Trophoblast cell (in vitro differentiated cells and primary cell): Measurements from ENCODE around the gene WDR31.

ENCODE experiments used
- DNase-seq, 2 donors: peaks; one replicate each; pipeline ENCODE4 v3.0.0-alpha.2; 2016
- H2AFZ ChIP-seq: 2 replicates; pipeline ENCODE4 v1.6.1; 2013; ENCODE audit warnings: low read length, moderate library complexity, mild to moderate bottlenecking; ENCODE audit not compliant: insufficient read depth, poor library complexity
- H2AK5ac ChIP-seq: 2 replicates; pipeline ENCODE4 v1.6.1; 2013; ENCODE audit warnings: mild to moderate bottlenecking, low read length
- H2BK120ac ChIP-seq: 2 replicates; pipeline ENCODE4 v1.6.1; 2013; ENCODE audit warnings: low read length, mild to moderate bottlenecking, moderate library complexity; ENCODE audit not compliant: insufficient read depth, poor library complexity
- H2BK12ac ChIP-seq: 2 replicates; pipeline ENCODE4 v1.6.1; 2013; ENCODE audit warnings: mild to moderate bottlenecking, low read length, moderate library complexity
- H2BK5ac ChIP-seq: 2 replicates; pipeline ENCODE4 v1.6.1; 2013; ENCODE audit warnings: low read length, low read depth, moderate library complexity, mild to moderate bottlenecking; ENCODE audit not compliant: poor library complexity
- H3K14ac ChIP-seq: 2 replicates; pipeline ENCODE4 v1.6.1; 2013; ENCODE audit warnings: mild to moderate bottlenecking, low read length
- H3K18ac ChIP-seq: 2 replicates; pipeline ENCODE4 v1.6.1; 2013; ENCODE audit warnings: mild to moderate bottlenecking, low read length
- H3K23ac ChIP-seq: 2 replicates; pipeline ENCODE4 v1.6.1; 2013; ENCODE audit warnings: low read length
- H3K27ac ChIP-seq: 2 replicates; pipeline ENCODE4 v1.5.1; 2013; ENCODE audit warnings: low read depth, mild to moderate bottlenecking, inconsistent platforms, low read length, moderate library complexity
- H3K27me3 ChIP-seq: 2 replicates; pipeline ENCODE4 v1.6.1; 2013; ENCODE audit warnings: inconsistent platforms, mild to moderate bottlenecking, low read length, moderate library complexity; ENCODE audit not compliant: insufficient read depth
- H3K36me3 ChIP-seq, 2 experiments: 1 replicate in 1 of 2; 2 replicates in 1 of 2; pipeline ENCODE4 v1.6.1; 2013; ENCODE audit warnings: low read length in 2 of 2, mild to moderate bottlenecking in 2 of 2, moderate library complexity in 1 of 2; ENCODE audit not compliant: insufficient read depth in 2 of 2, control insufficient read depth in 1 of 2
- H3K4ac ChIP-seq: 2 replicates; pipeline ENCODE4 v1.6.1; 2013; ENCODE audit warnings: low read depth, mild to moderate bottlenecking, low read length, moderate library complexity
- H3K4me1 ChIP-seq, 2 experiments: 1 replicate in 1 of 2; 2 replicates in 1 of 2; pipeline ENCODE4 v1.6.1; 2013; ENCODE audit warnings: low read length in 2 of 2, mild to moderate bottlenecking in 2 of 2, moderate library complexity in 1 of 2; ENCODE audit not compliant: insufficient read depth in 2 of 2, control insufficient read depth in 1 of 2
- H3K4me2 ChIP-seq: 2 replicates; pipeline ENCODE4 v1.6.1; 2013; ENCODE audit warnings: inconsistent platforms, mild to moderate bottlenecking, low read length, moderate library complexity
- H3K4me3 ChIP-seq: 2 replicates; pipeline ENCODE4 v1.5.1; 2013; ENCODE audit warnings: mild to moderate bottlenecking, low read depth, low read length, inconsistent platforms
- H3K79me1 ChIP-seq: one replicate; pipeline ENCODE4 v1.6.1; 2013; ENCODE audit warnings: low read length
- H3K79me2 ChIP-seq: 2 replicates; pipeline ENCODE4 v1.6.1; 2013; ENCODE audit warnings: low read length, mild to moderate bottlenecking; ENCODE audit not compliant: control insufficient read depth, insufficient read depth, poor library complexity
- H3K9ac ChIP-seq: 2 replicates; pipeline ENCODE4 v1.6.1; 2013; ENCODE audit warnings: mild to moderate bottlenecking, low read length
- H3K9me3 ChIP-seq: 2 replicates; pipeline ENCODE4 v1.6.1; 2013; ENCODE audit warnings: low read depth, mild to moderate bottlenecking, control low read depth, inconsistent platforms, low read length; ENCODE audit not compliant: insufficient read depth
- H4K12ac ChIP-seq: 2 replicates; pipeline ENCODE4 v1.6.1; 2013; ENCODE audit warnings: low read depth, mild to moderate bottlenecking, low read length, moderate library complexity
- H4K8ac ChIP-seq: 2 replicates; pipeline ENCODE4 v1.6.1; 2013; ENCODE audit warnings: low read depth, mild to moderate bottlenecking, low read length, moderate library complexity
- H4K91ac ChIP-seq: one replicate; pipeline ENCODE4 v1.6.1; 2013; ENCODE audit warnings: low read depth, mild to moderate bottlenecking, low read length, moderate library complexity
- WGBS: extraction: QIAGEN DNeasy Blood & Tissue Kit; methylation state at CpG from one replicate; pipeline ENCODE4 v1.1.7; 2013; ENCODE audit warnings: missing lambda C conversion rate; ENCODE audit not compliant: insufficient read length, insufficient coverage; ENCODE audit errors: extremely low coverage; 5-methylcytosine and 5-hydroxymethylcytosine counted together

The WDR31 gene

GRCh38 chr9:113352411-113352810 lies 12.3 kb upstream of the WDR31 start:
- Histone ChIP-seq H3K4ac (no peak overlapping the region), H4K8ac (no peak overlapping the region), H2BK12ac (no peak overlapping the region), H3K27ac (no peak overlapping the region), H2BK120ac (no peak overlapping the region), H3K14ac (no peak overlapping the region), H3K9ac (no peak overlapping the region), H3K4me2 (no peak overlapping the region), H3K79me1 (no peaks in the 10 kb centered on the region), H3K36me3 (no peaks in the 10 kb centered on the region), H3K4me3 (no peak overlapping the region), H4K91ac (no peak overlapping the region), H3K4me1 (peaks cover 4 to 5% of the 10 kb centered on the region in 2 experiments), H2AFZ (no peak overlapping the region), H2BK5ac (no peak overlapping the region), H2AK5ac (no peak overlapping the region), H4K12ac (no peak overlapping the region), H3K79me2 (no peaks in the 10 kb centered on the region), H3K9me3 (no peaks in the 10 kb centered on the region), H3K27me3 (peaks cover 13% of the 10 kb centered on the region), H3K23ac (no peak overlapping the region), H3K18ac (no peak overlapping the region)
- WGBS: no CpG with 5 or more reads among the region's 1 CpG
- no peak for DNase-seq

- DNase-seq: no peak
- Histone ChIP-seq H3K4ac (no peak overlapping the region), H3K36me3 (no peaks in the 10 kb centered on the region), H3K9ac (no peak overlapping the region), H3K14ac (no peak overlapping the region), H2AFZ (no peak overlapping the region), H3K27ac (no peak overlapping the region), H2BK5ac (no peak overlapping the region), H3K79me1 (no peaks in the 10 kb centered on the region), H2AK5ac (no peak overlapping the region), H3K4me3 (no peak overlapping the region), H3K18ac (no peak overlapping the region), H4K91ac (no peak overlapping the region), H4K8ac (no peak overlapping the region), H4K12ac (no peak overlapping the region), H3K4me1 (peaks cover 4 to 5% of the 10 kb centered on the region in 2 experiments), H3K79me2 (no peaks in the 10 kb centered on the region), H3K9me3 (no peaks in the 10 kb centered on the region), H3K4me2 (no peak overlapping the region), H2BK12ac (no peak overlapping the region), H3K23ac (no peak overlapping the region), H2BK120ac (no peak overlapping the region), H3K27me3 (peaks cover 13% of the 10 kb centered on the region)
- no CpG with 5 or more reads among the region's 6 CpGs for WGBS
These were observed 11.9 kb upstream of the WDR31 start for GRCh38 chr9:113352006-113352405.

GRCh38 chr9:113350937-113351336 lies 10.9 kb upstream of the WDR31 start:
- no peak for DNase-seq
- Histone ChIP-seq H3K4me2 (no peak overlapping the region), H3K27me3 (peaks cover 13% of the 10 kb centered on the region), H4K12ac (no peak overlapping the region), H3K4me3 (no peak overlapping the region), H3K27ac (no peak overlapping the region), H2BK12ac (no peak overlapping the region), H2AK5ac (no peak overlapping the region), H2BK5ac (no peak overlapping the region), H2AFZ (no peak overlapping the region), H2BK120ac (no peak overlapping the region), H3K4me1 (peaks cover 4 to 5% of the 10 kb centered on the region in 2 experiments), H3K23ac (no peak overlapping the region), H3K18ac (no peak overlapping the region), H4K8ac (no peak overlapping the region), H3K14ac (no peak overlapping the region), H3K4ac (no peak overlapping the region), H3K9me3 (no peaks in the 10 kb centered on the region), H3K36me3 (no peaks in the 10 kb centered on the region), H3K79me2 (no peaks in the 10 kb centered on the region), H3K79me1 (no peaks in the 10 kb centered on the region), H4K91ac (no peak overlapping the region), H3K9ac (no peak overlapping the region)
- no CpG with 5 or more reads among the region's 6 CpGs for WGBS

GRCh38 chr9:113350107-113350661 lies 10.1 kb upstream of the WDR31 start:
- no peak for DNase-seq
- Histone ChIP-seq H4K12ac (no peak overlapping the region), H3K9ac (no peak overlapping the region), H3K9me3 (no peaks in the 10 kb centered on the region), H3K4me3 (no peak overlapping the region), H4K8ac (no peak overlapping the region), H3K4ac (no peak overlapping the region), H3K4me2 (peak overlapping the region; percentile 88), H3K79me1 (no peaks in the 10 kb centered on the region), H3K23ac (no peak overlapping the region), H2AFZ (no peak overlapping the region), H4K91ac (no peak overlapping the region), H3K27ac (no peak overlapping the region), H3K36me3 (no peaks in the 10 kb centered on the region), H3K18ac (no peak overlapping the region), H3K4me1 (peaks cover 4 to 5% of the 10 kb centered on the region in 2 experiments), H2BK5ac (no peak overlapping the region), H2BK12ac (no peak overlapping the region), H3K79me2 (no peaks in the 10 kb centered on the region), H3K27me3 (peaks cover 13% of the 10 kb centered on the region), H3K14ac (no peak overlapping the region), H2BK120ac (no peak overlapping the region), H2AK5ac (no peak overlapping the region)
- no CpG with 5 or more reads among the region's 14 CpGs for WGBS
